ENCODE data around the gene ASIC2.

Gene ASIC2

DNA sequence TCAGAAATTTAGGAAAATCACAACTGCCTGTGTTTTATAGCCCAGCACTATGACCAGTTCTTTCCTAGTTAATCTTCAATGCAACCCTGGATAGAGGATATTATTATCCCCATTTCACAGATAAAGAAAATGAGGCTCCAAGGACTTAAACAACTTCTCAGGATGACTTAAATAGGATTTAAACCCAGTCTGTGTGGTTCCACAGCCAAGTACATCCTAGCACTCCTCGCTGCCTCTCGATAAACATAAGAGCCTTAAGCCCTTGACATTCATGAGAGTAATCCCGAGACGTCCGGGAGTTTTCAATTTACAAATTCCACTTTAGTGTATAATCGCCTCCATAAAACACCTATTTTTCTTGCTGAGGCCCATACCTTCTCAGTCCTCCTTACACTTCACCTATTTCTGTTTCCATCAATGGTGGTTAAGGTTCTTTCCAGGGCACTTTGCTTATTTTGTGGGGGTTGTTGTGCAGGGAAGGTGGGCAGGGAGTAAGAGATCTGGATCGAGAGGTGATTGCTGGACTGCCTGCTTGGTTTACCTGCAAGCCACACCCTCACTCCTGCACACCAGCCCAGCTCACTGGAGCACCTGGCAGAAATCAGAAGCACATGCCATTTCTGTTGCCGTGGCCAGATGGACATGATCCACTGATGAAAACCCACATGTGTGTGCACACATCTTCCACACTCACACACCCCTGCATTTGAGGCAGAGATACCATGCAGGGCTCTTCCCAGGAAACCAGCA, 50.5 kb downstream of the ASIC2 start:
- no peak for DNase-seq (ENCODE audit: low read depth in 2 of 2)

DNA sequence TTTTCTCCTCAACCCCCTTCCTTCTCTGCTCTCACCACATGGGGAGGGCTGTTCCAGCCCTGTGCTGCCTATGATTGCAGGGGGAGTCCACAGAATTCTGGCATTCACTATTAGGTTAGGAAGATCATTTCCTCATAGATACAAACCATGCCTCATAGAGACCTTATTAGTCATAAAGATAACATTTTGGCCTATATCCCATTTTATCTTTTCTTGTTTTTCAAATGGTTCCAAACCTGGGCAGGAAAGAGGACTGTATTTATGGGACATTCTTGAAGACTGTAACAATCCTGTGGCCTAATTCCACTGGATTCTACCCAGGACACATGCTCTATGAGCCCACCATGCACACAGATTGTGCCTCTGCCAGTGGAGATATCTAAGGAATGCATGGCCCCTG, 51.7 kb downstream of the ASIC2 start:
- no peak for DNase-seq (ENCODE audit: low read depth in 2 of 2)

DNA sequence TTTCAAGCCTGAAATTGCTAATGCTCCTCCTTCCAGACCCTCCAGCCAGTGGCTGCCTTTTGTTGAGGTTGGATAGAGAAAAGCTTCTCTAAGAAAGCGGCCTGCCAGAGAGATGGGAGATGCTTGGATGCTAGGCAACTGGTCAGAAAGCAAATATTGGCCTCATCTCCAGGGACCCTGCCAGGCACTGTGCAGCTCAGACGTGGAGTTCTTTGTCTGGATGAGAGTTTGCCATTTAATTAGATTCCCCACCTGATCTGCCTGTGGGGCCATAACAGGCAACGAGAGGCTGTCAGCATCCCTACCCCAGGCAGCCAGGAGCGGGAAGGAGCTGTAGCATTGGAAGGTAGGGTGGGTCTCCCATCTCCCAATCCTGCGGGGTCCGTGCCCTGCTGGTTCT, 52.7 kb downstream of the ASIC2 start:
- DNase-seq (ENCODE audit: low read depth in 2 of 2), result no peak

DNA sequence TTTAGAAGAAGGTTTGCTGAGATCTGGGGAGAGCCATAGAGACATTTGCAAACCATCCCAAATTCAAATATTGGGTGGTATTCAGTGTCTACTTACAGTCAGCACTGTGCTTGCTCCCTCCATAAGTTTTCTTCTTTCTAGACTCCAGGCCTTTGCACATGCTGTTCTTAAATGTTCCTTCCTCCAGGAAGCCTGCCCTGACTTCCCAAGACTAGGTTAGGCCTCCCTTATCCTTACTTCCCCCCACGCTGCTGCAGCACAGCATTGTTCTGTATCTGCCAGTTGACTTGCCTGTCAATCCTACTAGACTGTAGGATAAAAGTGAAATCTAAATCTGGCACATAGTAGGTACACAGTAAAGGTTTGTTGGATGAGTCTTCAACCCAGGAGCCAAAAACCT, 53.4 kb downstream of the ASIC2 start:
- no peak for DNase-seq (ENCODE audit: low read depth in 2 of 2)

DNA sequence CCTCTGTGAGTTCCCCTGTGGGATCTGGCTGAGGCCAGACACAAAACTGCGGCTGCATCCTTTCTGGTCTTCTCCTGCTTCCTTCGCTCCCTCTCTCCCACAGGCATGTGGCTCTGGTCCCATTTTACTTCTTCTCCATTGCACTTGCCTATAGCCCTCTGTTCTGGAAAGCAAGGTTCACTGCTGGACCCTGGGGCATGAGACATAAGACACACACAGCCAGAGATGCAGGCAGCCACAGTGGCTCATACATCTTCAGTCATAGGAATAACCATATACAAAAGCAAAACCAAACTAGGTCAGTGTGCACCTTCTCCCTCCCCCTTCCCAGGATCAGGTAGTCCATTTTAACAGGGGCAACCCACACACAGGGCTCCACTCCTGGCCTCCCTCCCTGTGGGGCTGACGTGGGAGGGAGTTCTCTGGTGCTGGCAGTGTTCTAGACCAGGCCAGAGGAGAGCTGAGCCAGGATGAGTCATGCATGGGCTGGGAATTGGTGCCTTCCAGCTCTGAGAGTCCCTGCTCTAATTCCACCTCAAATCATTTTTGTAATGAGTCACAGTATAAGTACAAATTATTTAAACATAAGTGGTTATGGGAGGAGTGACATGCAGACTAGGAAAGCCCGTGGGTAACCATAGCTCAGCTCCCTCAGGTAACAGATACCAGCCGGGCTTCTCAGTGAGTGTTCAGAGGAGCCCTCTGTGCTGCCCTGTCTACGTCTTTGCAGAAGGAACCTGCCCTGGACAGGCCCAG, 58.0 kb downstream of the ASIC2 start:
- DNase-seq (ENCODE audit: low read depth in 2 of 2), result no peak

DNA sequence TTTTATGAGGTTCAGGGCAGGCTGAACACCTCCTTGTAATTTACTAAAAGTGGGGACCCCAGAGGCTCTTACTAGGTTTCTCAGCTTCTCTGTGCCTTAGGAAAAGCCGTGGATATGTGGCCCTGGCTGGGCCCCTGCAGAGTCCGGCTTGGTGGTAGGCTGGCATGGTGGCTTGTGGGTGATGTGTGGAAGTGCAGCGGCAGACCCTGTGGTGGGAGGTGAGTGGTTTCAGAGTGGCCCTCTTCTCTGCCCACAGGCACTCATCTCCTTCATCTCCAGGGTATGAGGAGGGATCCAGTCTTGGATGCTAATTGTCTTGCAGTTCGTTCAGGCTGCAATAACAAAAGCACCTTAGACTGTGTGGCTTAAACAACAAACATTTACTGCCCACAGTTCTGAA, 58.9 kb downstream of the ASIC2 start:
- no peak for DNase-seq (ENCODE audit: low read depth in 2 of 2)

DNA sequence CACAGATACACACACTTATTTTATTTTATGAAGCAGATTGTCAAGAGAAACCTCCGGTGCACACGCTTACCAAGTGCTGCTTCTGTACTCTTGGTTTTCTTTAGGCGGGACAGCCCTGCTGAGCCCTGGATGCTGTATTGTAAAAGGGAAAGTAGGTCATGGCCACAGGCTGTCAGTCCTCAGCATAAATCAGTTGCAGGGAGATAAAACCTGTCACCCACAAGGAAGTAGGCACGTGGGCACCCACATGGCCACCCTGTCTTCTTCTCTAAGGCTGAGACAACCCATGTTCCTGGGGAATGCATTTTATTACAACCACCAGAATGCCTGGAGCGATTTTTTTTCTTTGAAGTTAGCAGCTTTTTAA, 59.3 kb downstream of the ASIC2 start:
- no peak for DNase-seq (ENCODE audit: low read depth in 2 of 2)

DNA sequence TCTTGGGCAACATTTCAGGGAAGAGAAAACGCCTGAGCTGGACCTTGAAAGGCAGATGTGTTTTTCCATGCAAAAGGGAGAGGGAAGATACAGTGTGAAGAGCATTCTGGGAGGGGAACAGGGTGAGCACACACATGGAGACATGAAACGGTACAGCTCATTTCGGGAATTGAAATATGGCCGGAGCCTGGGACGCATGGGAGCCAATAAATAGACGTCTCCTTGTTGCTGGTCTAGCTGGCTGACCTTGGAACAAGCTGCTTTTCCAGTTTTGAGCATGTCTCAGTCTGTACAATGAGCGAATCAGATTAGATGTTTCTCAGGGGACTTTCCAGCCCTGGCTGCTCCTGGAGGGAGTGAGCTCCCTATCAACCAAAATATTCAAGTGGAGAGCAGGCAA, 63.6 kb downstream of the ASIC2 start:
- DNase-seq (ENCODE audit: low read depth in 2 of 2), result no peak

DNA sequence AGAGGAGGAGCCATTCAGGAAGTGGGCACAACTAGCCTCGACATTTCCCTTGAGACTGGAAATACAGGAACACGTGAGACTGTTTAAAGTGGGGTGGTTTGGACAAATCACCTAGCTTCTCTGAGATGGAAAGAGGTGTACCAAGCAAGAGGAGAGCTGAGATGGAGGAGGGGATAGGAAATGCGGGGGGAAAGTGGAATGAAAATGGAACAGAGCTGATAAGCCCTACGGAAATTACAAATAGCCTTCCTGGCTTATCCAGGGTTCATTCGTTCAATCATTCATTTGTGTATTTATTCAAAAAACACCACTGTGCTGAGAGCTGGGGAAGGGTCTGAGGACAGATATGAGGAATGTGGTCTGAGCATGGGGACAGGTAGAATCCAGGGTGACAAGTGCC, 64.1 kb downstream of the ASIC2 start:
- DNase-seq (ENCODE audit: low read depth in 2 of 2), result no peak

DNA sequence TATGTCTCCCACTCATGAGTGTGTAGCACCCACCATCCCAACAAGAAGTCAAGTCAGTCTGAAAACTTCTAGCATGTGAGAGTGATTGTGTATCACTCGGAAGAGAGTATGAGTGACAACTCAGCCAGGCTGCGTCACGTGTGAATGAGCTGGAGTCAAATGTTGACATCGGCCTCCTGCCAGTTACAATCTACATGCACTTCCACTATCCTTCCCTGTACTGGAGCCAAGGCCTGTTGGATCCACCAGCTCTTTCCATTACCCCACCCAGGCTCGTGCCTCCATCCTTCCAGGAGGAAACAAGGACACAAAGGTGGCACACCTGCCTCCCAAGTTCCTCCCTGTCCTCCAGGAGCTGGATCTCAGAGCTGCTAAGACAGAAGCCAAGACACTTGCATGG, 64.5 kb downstream of the ASIC2 start:
- no peak for DNase-seq (ENCODE audit: low read depth in 2 of 2)

DNA sequence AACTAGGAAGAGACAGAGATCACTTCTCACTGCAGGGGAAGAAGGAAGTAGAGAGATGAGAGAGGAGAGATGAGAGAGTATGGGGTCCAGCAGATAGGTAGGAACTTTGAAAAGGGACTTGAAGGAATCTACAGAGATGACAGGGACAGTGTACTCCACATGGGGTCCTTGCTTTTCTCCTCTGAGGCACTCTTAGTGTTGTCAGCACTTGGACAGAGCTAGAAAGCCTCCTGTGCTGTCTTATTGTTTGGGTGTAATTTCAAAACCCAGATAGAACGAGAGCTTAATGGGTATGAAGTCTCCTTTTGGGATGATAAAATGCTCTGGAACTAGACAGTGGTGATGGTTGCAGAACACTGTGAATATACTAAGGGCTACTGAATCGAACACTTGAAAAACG, 65.2 kb downstream of the ASIC2 start:
- DNase-seq (ENCODE audit: low read depth in 2 of 2), result no peak

DNA sequence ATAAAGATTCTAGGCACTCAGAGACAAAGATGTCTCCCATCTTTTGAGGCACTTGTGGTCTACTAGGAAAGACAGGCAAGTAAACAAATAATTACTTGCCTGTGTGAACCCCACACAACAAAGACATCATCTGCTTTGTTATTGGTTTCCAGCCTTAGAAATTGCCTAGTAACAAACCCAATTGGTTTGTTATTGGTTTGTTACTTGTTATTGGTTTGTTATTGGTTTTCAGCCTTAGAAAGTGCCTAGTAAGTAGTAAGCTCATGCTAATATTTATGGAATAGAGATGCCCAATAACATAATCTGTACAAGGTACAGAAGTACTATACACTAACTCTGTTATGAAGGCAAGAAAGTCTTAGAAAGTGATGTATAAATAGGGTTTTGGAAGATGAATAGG, 67.1 kb downstream of the ASIC2 start:
- DNase-seq (ENCODE audit: low read depth in 2 of 2), result no peak

DNA sequence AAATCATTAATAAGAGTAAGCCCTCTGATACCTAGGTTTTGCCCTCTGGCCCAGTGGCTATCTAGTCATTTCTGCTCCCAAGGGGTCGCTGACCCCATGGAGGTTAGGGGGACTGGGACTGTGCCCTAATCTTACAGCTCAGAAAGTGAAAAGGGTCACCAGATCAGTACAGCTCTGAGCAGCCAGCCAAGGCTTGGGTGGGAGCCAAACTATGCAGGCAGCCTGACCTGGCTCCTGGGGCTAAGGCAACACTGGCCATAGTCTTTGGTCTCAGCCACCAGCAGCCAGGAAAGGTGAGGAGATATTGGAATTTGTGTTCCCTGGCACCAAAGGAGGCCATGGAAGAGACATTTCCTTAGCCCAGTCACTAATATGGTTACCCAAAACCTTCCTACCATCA, 67.6 kb downstream of the ASIC2 start:
- no peak for DNase-seq (ENCODE audit: low read depth in 2 of 2)

DNA sequence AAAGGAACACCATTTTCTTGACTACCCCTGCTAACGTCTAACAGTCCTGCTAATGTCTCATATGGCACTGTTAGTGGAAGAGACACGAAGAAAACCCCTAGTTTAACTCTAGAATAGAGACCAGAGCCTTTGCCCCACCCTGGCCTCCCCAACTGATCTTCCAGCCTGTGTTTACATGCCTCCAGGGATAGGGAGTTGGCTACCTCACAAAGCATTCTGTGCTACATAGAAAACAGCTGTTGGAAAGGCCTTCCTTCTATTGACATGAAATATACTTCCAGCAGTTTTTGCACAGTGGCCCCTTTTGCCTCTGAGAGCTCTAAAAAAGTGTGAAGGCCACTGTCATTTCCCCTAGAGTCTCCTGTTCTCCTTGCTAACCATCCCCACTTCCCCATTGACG, 73.1 kb downstream of the ASIC2 start:
- no peak for DNase-seq (ENCODE audit: low read depth in 2 of 2)

DNA sequence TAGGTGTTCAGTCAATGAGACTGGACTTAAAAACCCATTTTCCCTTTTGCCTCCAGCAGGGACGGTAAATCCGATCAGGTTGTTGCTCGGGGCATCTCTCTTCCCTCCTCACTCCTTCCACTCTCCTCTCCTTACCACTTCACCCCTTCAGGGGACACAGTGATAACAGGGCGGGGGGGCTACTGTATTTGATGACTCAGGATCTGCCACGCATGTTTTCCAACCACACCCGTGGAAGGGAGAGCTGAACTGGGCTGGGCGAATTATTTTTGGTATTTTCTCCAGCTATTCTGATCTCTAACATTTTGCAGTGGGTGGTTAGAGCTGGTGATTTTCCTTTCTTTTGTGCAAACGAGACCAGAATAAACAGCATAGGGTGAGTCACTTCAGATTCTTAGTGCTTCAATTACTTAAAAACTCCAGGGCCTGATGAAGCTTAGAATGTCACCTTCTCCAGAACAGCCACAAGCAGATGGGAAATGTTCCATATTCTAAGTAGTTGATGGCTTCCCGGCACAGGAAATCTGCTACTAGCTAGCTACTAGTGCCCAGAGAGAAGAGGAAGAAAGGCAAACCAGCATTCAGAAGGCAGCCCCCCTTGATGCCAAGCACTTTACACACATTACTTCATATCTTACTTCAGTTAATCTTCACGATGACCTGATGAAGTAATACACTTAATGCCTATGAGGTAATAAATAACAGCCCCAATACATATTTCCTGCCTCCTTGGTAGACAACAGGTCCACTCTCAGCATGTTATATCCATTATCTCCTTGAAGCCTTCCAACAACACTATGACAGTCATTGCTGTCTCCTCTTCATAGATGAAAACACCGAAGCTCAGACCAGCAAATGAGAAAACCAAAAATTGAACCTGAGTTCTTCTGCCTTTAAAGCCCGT, 74.1 kb downstream of the ASIC2 start:
- DNase-seq (ENCODE audit: low read depth in 2 of 2), result no peak

DNA sequence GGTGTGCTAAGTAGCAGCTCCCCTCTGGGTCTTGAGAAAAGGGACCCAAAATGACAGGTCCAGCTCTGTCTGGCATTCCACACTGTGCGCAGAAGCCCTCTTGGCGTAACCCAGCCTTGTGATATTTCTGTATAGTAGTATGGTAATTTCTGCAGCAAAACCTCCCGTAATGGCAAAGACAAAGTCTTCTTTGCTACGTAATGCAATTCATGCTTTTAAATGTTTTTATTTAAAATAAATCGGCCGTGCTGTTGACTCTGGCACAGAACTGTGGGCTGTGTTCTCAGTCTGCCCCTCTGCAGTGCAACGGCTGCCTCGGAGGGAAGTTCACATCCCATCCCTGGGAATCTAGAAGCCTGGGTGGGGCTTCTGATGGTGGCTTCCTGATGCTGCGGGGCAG, 75.2 kb downstream of the ASIC2 start:
- DNase-seq (ENCODE audit: low read depth in 2 of 2), result no peak

DNA sequence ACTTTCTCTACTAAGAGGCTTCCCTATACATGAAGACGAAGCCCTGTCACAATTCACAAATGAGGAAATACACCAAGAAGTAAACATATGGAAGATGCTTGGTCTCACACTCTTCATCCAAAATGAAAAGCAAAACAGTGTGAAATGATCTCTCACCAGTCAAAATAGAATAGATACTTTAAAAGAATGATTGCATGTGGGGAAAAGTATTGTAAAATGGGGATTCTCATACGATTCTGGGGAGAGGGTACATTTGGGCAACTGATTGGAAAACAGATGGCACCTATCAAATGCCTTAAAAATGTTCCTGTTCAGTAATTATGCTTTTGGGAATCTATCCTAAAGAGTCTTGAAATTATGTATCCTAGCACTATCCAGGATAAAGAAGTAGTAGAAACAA, 78.1 kb downstream of the ASIC2 start:
- no peak for DNase-seq (ENCODE audit: low read depth in 2 of 2)

DNA sequence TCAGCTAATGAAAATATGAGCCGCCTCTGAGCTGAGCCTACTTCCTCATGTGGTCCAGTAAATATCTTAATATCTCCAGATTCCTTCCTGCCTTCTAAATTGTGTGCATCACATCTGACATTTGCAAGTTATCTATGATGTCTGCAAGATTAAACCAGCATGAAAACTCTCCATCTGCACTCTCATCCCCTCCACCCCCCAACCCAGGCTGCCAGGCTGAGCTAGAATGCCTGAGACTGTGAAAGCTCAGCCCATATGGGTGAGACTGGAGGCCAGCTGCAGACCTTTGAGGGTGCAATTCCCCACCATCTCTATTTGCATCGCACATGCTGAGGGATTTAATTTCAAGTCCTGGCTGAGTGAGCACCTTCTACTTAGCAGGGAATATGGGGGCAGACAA, 82.8 kb downstream of the ASIC2 start:
- no peak for DNase-seq (ENCODE audit: low read depth in 2 of 2)

DNA sequence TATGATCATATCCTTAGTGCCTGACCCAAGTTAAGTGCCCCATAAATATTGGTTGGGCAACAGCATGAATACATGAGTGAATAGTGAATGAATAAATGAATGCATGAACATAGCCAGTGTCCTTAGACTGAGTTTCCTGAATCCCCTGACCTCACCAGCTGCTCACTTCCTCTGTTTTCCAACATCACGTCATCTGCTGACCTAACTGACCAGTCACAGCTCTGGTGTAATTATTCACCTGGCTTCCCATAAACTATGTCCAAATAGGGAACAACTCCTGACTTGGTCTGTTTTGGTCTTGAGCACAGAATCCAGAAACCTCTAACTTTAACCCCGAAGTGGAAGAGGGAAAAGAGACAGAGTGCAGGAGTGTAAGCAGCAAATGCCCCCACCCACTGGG, 83.4 kb downstream of the ASIC2 start:
- DNase-seq (ENCODE audit: low read depth in 2 of 2), result no peak

DNA sequence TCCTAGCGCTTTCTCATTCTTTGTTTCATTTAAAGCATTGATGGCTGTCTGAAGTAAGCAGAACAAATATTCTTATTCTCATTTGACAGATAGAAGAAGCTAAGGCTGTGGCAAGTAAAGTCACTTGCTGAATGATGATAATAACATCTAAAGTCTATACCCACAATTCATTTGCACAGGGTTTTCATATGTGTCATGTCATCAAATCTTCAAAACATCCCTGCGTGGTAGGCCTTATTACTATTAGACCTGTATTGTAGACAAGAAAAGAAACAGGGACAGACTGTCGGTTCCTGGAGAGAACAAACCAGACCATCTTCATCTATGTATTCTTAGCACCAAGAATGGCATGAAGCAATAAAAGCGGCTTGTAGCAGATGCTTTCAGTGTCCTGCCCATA, 85.9 kb downstream of the ASIC2 start:
- no peak for DNase-seq (ENCODE audit: low read depth in 2 of 2)

DNA sequence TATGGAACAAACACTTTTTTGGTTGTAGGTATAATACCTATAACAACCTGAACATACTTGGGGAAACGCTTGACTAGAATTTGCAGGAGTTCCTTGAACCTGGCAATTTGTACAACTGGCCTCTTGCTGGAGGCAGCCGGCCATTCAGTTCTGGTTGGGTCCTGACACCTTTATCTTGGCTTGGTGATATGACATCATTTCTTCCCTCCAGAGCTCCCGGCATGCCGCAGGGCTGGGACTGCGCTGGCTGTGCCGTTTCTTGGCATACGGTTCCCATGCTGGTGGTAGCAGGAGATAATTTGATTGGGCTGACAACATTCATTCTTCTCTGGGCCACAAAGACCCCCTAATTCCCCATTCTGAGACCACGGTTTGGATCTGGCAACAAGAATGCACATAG, 87.5 kb downstream of the ASIC2 start:
- no peak for DNase-seq (ENCODE audit: low read depth in 2 of 2)

DNA sequence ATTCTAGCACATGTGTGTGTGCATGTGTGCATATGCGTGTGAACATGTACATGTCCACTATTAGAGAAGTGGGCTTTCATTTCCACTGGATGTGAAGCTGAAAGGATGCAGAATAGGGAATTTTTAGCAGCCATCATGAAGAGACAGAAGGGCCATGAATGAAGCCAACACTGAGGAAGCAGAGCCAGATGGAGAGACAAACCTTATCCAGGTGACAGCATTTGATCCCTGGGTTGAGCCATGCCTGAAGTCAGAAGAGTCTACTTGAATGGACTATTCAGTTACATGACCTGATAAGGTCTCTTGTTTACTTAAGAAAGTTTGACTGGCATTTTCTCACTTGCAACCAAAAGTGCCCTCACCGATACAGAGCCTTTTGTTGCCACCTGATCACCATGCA, 88.4 kb downstream of the ASIC2 start:
- no peak for DNase-seq (ENCODE audit: low read depth in 2 of 2)

DNA sequence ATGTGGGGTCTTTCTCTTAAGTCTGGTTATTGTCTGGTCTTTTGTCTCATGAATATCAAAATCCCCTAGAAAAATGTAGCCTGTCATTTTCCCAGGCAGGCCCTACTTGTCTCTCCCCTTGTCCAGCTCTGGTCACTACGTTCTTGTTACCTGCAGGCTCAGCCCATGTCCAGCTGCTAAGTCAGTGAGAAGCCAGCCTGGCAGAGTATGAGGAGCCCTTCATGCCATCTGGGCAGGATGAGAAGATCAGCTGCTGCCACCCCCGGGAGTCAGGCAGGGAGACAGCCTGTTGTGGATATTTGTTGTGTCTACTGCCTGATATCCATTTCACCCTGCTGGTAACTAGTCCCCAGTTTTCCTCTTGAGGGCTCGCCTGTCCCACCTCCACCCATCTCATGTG, 88.9 kb downstream of the ASIC2 start:
- DNase-seq (ENCODE audit: low read depth in 2 of 2), result no peak
